Stimulated activated CD8-positive, alpha-beta memory T cell treated with anti-CD3 and anti-CD28 coated beads, Interleukin-7, amount 100 ng/mL, for 24 hours (primary cell): ENCODE results near the gene ELK4.

ENCODE experiments used
- DNase-seq: peaks from one replicate; pipeline ENCODE4 v3.0.0-alpha.2; 2020; ENCODE audit warnings: low read depth

The ELK4 gene

DNA sequence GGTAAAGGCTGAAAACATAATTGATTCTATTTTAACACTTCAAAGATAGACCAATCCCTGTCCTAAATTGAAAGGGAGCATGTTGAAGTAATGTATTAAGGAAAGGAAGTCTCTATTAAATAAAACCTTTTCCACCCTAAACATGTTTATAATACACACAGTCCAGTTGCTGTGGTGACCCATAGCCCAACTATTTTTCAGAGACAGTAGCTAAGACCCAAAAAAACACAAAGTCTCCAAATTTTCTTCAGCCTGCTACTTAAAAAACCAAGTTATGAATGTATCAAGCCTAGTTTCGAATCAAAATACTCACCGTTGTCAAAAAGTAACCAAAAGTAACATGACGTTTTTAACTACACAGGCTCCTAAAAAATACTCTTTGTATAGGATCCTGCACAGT lies 1.6 kb downstream of the ELK4 start:
- DNase-seq: no peak

DNA sequence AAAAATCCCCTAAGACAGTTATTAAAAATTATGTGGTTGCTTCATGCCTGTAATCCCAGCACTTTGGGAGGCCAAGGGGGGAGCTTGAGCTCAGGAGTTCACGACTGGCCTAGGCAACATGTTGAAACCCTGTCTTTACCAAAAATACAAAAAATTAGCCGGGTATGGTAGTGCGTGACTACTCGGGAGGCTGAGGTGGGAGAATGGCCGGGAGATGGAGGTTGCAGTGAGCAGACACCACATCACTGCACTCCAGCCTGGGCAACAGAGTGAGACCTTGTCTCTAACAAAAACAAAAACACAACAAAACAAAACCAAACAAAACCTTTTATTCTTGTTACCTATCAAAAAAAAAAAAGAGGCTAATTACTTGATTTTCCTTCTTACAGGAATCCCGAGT lies 2.1 kb downstream of the ELK4 start:
- no peak for DNase-seq

DNA sequence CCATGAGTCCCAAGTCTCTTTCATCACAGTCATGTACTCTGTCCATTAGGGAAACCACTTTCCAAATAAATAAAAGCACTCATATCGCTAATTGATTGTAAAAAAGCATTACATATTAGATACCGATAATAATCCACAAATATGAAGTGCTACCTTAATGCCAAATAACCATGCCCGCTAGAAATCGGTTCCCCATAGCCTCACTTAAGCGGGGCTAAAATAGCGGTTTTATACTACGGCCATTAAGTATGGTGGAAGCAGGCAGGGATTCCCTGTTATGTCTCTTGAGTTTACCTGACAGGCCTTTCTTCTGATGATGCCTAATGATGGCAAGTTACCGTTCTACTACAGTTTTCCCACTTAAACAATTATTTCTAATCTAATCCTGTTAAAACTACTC lies 3.9 kb downstream of the ELK4 start:
- no peak for DNase-seq

DNA sequence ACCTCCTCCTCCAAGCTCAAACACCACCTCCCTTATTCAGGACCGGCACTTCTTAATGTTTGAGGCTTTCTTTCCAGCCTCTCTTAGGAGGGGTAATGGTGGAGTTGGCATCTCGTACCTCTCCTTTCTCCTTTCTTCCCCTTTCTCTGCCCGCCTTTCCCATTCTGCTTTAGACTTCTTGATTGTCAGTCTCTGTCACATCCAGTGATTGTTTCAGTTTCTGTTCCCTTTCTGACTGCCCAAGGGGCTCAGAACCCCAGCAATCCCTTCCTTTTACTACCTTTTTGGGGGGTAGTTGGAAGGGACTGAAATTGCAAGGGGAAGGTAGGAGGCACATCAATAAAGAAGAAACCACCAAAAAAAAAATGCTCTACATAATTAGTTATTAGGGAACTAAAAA lies 5.6 kb downstream of the ELK4 start:
- DNase-seq: no peak

DNA sequence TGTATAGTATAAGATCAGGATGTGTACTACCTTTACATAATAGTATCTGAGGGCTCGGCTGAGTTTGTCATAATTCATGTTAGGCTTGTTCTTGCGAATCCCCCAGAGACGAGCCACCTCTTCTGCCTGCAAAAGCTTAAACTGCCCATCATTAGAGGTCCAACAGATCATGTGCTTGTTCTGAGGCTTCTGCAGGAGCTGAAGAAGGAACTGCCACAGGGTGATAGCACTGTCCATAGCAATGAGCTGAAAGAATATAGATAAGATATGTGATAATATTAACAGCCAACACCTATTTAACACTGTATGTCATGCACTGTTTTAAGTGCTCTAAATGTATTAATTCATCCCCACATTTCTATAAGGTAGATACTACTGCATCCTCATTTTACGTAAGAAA lies 8.2 kb downstream of the ELK4 start:
- DNase-seq: no peak

DNA sequence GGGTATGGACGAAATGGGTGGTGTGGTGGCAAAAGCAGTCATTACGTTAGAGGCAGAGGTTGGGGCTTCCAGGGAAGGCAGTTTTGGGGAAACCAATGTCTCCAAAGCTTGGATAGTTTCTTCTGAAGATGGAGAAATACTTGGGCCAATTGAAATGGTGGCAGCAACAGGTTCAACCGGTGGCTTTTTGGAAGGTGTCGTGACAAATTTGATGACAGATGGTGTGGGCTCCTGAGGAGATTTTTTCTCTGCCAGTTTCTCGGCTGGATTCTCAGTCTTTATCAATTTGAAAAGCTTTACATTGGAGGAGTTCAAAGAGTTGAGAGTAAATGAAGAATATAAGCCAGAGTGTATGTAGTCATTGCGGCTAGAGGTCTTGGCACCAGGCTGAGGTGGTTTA lies 11.5 kb downstream of the ELK4 start:
- no peak for DNase-seq

DNA sequence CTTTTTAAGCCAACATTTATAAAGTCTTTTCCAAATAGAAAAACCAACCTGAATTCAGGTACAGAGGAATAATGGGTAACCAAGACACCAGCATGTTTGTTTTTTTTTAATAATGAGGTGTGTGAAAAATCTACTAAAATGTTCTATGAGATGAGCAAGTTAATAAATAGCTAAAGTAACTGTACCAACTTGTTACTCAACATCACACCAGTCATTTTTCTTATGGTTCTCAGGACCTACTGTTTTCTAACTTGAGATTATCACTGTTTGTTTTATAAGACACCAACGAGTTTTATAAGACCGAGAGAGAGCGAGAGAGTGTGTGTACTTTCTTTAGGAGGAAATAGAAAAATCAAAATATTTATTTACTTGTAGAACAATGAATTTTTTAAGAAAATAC lies 12.4 kb downstream of the ELK4 start:
- DNase-seq: no peak

DNA sequence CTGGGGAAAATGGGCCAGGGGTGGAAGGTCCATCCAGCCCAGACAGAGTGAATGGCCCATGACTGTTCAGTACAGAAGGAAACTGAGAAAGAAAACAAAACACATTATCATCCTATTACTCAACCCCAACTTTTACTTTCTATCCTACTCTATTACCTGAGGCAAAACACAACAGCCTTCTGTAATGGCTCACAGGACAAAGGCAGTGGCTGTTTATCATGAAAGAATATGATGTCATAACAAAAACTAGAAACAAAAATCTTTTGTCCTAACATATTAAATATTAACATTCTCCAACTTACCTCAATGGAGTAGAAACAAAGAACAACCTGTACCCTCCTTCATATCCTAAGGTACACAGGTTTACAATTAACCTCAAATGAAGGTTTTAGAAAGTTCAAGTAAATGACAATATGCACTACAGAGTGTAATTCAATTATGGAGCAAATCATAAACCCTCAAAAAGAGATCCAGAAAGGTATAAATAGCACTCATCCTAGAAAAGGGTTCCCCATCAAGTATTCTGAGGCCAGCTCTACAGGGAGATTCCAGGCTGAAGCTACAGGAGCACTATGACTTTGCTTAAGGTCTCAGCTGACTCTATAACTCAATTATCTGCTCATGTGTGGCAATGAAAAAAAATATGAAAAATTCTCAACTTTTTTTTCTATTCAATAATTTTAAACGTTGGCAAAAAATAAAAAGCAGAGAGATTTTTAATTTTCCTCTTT lies 15.1 kb downstream of the ELK4 start:
- no peak for DNase-seq

DNA sequence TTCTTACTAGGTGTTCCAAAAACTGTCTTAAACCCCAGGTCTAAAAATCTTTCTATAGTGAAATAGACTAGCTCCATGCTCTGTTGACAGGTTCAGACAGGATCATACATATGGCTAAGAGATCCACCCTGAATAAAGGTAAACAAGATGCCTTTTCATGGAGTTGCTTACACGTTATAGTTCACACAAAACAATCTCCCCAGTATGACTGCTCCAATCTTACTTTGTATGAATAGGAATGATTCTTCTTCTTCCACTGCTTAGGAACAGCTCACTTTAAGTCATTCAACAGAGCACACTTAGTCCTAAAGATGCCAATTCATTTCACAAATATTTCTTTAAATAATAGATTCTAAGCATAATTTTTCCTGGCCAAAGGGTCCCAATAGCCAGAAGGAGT lies 16.0 kb downstream of the ELK4 start:
- no peak for DNase-seq

DNA sequence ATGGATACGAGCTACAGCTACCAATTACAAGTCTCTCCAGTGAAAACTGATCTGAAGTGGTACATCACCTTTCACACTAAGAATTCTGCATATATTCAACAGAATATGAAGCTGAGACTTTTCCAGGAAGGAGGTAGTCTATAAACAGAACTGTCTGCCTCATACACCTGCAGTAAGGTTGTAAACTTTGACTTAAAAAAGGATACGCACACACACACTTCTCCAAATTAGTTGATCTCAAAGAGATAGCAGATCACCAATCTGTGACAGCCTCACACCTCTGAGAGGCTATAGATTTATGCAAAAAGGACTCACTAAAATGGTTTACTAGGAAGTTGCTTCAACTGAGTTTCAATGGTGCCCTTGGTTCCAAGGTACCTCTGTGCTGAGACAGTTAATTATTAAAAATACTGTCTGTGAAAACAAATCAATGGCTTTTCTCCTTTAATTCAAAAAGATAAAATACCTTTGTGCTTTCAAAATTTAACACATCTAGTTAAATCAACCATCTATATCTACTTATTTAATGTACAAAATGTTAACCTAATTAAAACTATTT lies 17.9 kb downstream of the ELK4 start:
- DNase-seq: no peak

DNA sequence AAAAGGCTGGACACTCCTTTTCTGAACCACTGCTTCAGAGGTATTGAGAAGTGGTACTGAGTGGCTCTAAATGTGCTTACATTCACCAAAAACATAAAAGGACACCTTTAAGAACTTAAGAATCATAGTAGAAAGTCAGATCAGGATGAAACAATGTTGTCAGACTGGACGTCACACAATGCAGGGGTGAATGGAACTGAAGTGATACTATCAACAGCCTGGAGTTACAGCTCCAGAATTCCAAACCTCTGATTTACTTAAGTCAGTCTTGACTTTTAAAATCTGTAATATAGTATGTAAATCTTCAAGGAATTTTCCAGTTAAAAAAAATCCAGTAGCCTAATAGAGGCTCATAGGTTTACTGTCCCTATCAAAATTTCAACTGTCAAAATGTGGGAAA lies 19.3 kb downstream of the ELK4 start:
- DNase-seq: no peak

DNA sequence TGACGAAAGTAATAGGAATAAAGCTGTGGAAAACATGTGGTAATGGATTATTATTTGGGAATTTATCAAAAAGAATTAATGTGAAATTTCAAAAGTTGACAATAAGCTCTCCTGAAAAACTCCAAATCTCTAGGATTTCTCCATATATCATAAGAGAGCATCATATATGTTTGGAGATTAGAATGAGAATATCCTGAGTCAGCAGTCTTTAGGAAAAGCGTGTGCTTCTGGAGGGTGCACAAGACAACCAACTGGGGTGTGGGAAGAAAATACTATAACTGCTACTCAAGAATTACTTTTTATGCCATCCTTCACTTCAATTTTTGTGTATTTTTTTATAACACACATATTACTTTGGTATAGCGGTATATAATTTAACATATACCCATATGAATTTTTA lies 19.7 kb downstream of the ELK4 start:
- DNase-seq: no peak

DNA sequence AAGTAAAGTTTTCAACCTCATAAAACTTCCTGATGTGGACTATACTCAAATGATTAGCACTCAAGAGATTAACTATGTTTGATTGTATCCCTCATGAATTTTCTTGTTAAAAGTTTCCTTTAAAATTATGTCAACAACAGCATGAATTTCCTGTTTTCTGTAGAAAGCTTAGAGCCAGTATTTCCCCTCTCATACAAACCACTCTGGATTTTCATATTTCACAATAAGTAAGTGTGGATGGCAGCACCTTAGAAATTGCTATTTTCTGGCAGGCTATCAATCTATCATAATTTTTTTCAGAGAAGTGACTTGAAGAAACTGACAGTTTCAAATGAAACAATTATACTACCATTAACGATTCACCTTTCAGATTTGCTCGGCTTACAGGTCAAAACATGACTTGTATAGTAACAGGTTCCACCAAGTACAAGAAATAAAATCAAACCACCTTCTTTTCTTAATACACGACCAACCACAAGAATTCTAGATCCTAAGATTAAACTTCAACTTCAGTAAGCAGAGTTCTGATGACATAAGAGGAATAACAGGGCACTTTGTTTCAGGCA lies 20.8 kb downstream of the ELK4 start:
- no peak for DNase-seq

DNA sequence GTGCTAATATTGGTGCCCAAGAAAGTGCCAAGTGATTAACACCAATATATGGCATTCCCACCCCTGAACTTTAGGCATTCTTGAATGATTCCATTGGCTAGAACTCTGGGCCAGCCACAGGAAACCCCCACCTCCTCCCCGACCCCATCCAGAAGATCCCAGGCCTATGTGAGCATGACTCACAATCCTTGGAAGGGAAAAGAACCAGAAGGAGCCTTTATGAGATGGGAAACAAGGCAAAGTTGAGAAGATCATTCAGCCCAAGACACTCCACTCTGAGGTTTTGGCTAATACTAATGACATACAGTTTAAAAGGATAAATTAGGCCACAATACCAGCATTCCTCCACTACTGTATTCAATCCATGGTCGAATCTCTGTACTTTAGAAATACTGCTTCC lies 21.8 kb downstream of the ELK4 start:
- no peak for DNase-seq

DNA sequence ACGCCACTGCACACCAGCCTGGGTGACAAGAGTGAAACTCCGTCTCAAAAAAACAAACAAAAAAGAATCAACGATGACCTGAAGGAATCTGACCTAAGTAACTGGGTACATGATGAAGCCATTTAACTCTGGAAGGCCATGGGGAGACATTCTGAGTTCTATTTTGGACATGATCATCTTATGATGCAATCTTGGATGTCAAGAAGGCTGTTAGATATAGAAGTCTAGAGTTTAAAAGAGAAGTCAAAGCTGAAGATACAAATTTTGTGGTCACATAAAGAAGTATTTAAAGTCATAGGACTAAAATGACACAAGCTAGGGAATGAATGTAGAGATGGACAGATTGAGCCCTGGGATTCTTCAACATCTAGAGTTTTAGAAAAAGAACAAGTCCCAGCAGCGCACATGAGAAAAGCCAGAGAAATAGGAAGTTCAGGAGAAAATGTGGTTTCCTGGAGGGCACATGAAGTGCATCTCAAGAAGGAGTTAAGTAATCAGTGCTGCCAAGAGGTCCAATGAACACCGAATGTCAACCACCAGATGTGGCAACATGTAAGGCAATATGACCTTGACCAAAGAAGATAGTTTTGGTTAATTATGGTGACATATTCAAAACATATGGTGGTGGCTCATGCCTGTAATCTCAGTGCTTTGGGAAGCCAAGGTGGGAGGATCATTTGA lies 26.8 kb downstream of the ELK4 start:
- no peak for DNase-seq

DNA sequence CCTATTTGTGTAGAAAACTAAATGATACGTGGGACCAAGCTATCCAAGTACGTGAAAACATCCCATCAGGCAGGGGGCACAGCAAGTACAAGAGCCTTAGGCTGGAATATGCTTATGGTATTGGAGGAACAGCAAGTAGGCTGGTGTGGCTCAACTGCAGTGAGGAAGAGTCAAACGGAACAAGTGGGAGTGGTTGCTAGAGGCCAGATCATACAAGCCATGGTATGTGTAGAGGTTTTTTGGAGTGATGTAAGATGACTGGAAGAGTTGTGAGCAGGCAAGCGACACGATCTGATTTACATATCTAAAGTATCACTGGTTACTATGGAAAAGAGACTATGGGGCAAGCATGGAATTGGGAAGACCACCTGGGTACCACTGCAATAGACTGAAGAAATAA lies 27.8 kb downstream of the ELK4 start:
- no peak for DNase-seq

DNA sequence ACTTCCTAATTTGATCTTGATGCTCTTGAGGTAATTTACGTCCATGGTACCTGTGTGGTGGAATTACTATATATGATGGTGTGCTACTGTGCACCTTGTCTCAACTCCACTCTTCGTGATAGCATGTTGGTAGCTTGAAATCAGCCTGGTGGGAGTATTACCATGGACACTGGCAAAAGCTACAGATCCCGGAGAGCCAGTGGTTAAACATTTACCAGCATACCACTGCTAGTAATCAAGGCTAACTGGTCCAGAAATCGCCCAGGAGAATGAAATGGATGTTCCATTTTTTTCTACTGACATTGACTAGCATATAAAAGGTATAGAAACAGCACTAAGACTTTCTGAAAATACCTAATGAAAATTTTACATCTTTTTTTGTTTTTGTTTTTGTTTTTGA lies 30.6 kb downstream of the ELK4 start:
- DNase-seq: no peak

DNA sequence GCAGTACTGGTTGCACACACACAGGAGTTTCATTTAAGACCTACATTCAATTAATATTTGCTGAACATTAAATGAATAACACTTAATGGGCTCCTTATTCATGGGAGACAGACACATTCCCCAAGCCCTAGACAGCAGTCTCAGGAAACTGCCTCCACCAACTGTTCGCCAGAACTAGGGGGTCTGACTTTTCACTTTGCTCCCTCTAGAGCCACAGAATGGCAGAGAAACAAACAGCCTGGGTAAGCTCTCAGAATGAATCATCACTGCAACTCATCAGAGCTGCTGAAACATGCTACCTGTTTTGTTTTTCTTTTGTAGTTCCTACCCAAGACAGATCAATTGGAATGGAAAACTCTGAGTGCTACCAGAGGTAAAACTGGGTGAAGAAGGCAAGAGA lies 31.7 kb downstream of the ELK4 start:
- no peak for DNase-seq

DNA sequence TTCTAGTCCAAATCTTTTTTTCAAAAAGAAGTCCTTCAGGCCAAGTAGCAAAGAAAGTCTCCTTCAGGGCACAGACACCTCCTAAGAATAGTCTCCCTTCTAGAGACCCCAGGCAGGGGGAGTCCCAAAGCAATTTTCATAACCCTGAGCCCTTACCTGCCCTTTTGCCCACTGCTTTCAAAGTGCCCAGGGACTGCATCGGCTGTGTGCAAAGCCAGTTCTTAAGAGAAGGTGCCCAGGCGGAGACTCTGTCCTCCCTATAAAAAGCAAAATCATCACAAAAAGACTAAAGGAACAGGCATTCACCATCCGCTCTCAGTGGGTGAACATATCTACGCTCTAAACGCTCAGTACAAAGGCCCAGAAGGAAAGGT lies 32.2 kb downstream of the ELK4 start:
- DNase-seq: no peak

DNA sequence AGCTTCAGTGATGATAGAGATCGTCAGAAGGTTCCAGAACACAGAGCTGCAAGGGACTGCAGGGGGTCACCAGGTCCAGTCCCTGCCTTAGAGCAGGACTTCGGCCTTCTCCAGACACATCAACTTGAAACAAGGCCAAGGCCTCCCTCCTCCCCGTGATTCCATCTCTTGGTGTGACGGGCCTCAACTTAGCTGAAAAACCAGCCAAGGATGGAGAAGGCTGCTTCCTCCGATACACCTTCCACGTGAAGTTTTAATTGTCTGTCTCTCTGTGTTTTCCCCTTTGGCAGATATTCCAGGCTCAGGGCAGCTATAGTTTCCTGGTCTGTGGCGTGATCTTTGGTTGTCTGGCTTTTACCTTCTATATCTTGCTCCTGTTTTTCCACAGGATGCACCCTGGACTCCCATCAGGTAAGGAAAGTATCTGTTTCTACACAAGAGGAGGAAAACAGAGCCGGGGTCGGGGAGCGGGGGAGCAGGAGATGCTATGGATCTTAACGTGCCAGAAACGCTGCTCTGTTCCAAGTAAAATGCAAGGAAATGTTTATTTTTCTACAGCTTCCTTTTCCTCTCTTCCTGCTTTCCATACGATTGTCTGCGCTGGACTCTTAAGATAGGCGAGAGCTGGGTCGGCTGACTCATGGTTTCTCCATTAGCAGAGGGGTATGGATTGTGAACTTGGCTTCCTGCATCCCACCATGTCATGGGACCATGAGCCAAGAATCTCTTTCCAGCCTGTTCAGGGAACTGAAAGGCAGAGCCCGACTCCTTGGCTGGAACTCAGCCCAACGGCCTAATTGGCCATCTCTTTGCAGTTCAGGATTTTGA lies 32.8 kb downstream of the ELK4 start:
- DNase-seq: no peak

DNA sequence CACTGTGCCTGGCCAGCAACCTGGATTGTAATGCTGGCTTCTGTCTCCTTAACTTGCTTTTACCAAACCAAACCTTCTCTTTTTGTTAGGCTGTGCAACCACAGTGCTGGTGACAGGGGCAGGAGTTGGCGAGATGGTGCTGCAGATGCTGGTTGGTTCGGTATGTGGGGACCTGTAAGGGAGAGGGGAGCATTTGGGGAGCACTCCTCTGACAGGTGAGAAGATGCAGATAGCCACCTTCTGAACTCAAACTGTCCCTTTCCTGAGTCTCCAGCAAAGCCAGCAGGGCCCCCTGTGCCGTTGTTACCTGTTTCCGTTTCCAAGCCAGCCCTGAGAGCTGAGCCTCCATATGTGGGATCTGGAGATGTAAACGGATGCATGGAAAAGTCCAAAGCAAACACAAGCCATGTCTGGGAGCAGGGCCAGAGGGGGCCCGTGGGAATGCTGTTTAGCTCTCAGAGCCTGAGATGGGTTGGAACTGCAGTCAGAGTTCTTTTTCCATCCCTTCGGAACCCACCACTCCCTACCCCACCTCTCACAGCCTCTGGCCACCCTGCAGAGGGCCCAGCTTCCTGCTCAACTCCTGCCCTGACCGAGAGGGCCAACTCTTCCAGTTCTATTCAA lies 34.0 kb downstream of the ELK4 start:
- DNase-seq: no peak

DNA sequence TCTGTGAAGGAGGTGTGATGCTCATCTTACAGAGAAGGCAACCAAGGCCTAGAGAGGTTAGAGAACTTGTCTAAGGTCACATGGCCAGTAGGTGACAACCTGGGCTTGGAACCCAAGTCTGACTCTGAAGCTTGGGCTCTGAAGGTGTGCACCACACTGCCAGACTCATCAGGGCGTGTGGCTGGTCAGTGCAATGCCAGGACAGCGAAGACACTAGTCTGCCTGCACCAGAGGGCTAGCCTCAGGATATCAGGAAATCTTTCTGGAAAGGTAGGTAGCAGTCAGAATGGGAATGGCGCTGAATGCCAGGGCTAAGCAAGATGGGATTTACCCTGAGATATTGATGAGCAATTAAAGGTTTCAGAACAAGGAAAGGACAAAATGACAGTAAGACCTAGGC lies 34.9 kb downstream of the ELK4 start:
- no peak for DNase-seq
